Natural killer cell treated with Interleukin-12 subunit alpha and Interleukin-12 subunit beta and Interleukin-15 and Interleukin-18, amount 100 ng/mL, for 72 hours (primary cell): ENCODE measurements around the gene SLC7A5. TPM values are rescaled to one million over a fixed set of nuclear protein-coding genes. Genes with fewer than 3 reads are reported as not detected.

Source experiments
- total RNA-seq, 2 donors: library from RNA; stranded (reverse); gene quantifications; one replicate each; pipeline ENCODE4 v1.2.3, GENCODE V29; 2022

The SLC7A5 gene
- total RNA-seq, 2 donors from 2014 or later, result 142 to 348 TPM

Other genes with a start within 250 kb of the SLC7A5 start
- gene KLHDC4, start 103.5 kb downstream of the SLC7A5 start, total RNA-seq, result 100 to 1,000 TPM in 1 of 2 donors, 10 to 100 TPM in 1; 71.0 to 188 TPM
- not detected for gene CA5A, start 67.0 kb upstream of the SLC7A5 start, total RNA-seq
- gene BANP, start 81.9 kb upstream of the SLC7A5 start, total RNA-seq, result 10 to 100 TPM; 31.3 to 59.2 TPM